Trophoblast cell (in vitro differentiated cells and primary cell): Measurements from ENCODE around the gene ITGB8.

Source experiments
- DNase-seq, 2 donors: peaks; one replicate each; pipeline ENCODE4 v3.0.0-alpha.2; 2016
- H2AFZ ChIP-seq: 2 replicates; pipeline ENCODE4 v1.6.1; 2013; ENCODE audit warnings: low read length, moderate library complexity, mild to moderate bottlenecking; ENCODE audit not compliant: insufficient read depth, poor library complexity
- H2AK5ac ChIP-seq: 2 replicates; pipeline ENCODE4 v1.6.1; 2013; ENCODE audit warnings: mild to moderate bottlenecking, low read length
- H2BK120ac ChIP-seq: 2 replicates; pipeline ENCODE4 v1.6.1; 2013; ENCODE audit warnings: low read length, mild to moderate bottlenecking, moderate library complexity; ENCODE audit not compliant: insufficient read depth, poor library complexity
- H2BK12ac ChIP-seq: 2 replicates; pipeline ENCODE4 v1.6.1; 2013; ENCODE audit warnings: mild to moderate bottlenecking, low read length, moderate library complexity
- H2BK5ac ChIP-seq: 2 replicates; pipeline ENCODE4 v1.6.1; 2013; ENCODE audit warnings: low read length, low read depth, moderate library complexity, mild to moderate bottlenecking; ENCODE audit not compliant: poor library complexity
- H3K14ac ChIP-seq: 2 replicates; pipeline ENCODE4 v1.6.1; 2013; ENCODE audit warnings: mild to moderate bottlenecking, low read length
- H3K18ac ChIP-seq: 2 replicates; pipeline ENCODE4 v1.6.1; 2013; ENCODE audit warnings: mild to moderate bottlenecking, low read length
- H3K23ac ChIP-seq: 2 replicates; pipeline ENCODE4 v1.6.1; 2013; ENCODE audit warnings: low read length
- H3K27ac ChIP-seq: 2 replicates; pipeline ENCODE4 v1.5.1; 2013; ENCODE audit warnings: low read depth, mild to moderate bottlenecking, inconsistent platforms, low read length, moderate library complexity
- H3K27me3 ChIP-seq: 2 replicates; pipeline ENCODE4 v1.6.1; 2013; ENCODE audit warnings: inconsistent platforms, mild to moderate bottlenecking, low read length, moderate library complexity; ENCODE audit not compliant: insufficient read depth
- H3K36me3 ChIP-seq, 2 experiments: 1 replicate in 1 of 2; 2 replicates in 1 of 2; pipeline ENCODE4 v1.6.1; 2013; ENCODE audit warnings: low read length in 2 of 2, mild to moderate bottlenecking in 2 of 2, moderate library complexity in 1 of 2; ENCODE audit not compliant: insufficient read depth in 2 of 2, control insufficient read depth in 1 of 2
- H3K4ac ChIP-seq: 2 replicates; pipeline ENCODE4 v1.6.1; 2013; ENCODE audit warnings: low read depth, mild to moderate bottlenecking, low read length, moderate library complexity
- H3K4me1 ChIP-seq, 2 experiments: 1 replicate in 1 of 2; 2 replicates in 1 of 2; pipeline ENCODE4 v1.6.1; 2013; ENCODE audit warnings: low read length in 2 of 2, mild to moderate bottlenecking in 2 of 2, moderate library complexity in 1 of 2; ENCODE audit not compliant: insufficient read depth in 2 of 2, control insufficient read depth in 1 of 2
- H3K4me2 ChIP-seq: 2 replicates; pipeline ENCODE4 v1.6.1; 2013; ENCODE audit warnings: inconsistent platforms, mild to moderate bottlenecking, low read length, moderate library complexity
- H3K4me3 ChIP-seq: 2 replicates; pipeline ENCODE4 v1.5.1; 2013; ENCODE audit warnings: mild to moderate bottlenecking, low read depth, low read length, inconsistent platforms
- H3K79me1 ChIP-seq: one replicate; pipeline ENCODE4 v1.6.1; 2013; ENCODE audit warnings: low read length
- H3K79me2 ChIP-seq: 2 replicates; pipeline ENCODE4 v1.6.1; 2013; ENCODE audit warnings: low read length, mild to moderate bottlenecking; ENCODE audit not compliant: control insufficient read depth, insufficient read depth, poor library complexity
- H3K9ac ChIP-seq: 2 replicates; pipeline ENCODE4 v1.6.1; 2013; ENCODE audit warnings: mild to moderate bottlenecking, low read length
- H3K9me3 ChIP-seq: 2 replicates; pipeline ENCODE4 v1.6.1; 2013; ENCODE audit warnings: low read depth, mild to moderate bottlenecking, control low read depth, inconsistent platforms, low read length; ENCODE audit not compliant: insufficient read depth
- H4K12ac ChIP-seq: 2 replicates; pipeline ENCODE4 v1.6.1; 2013; ENCODE audit warnings: low read depth, mild to moderate bottlenecking, low read length, moderate library complexity
- H4K8ac ChIP-seq: 2 replicates; pipeline ENCODE4 v1.6.1; 2013; ENCODE audit warnings: low read depth, mild to moderate bottlenecking, low read length, moderate library complexity
- H4K91ac ChIP-seq: one replicate; pipeline ENCODE4 v1.6.1; 2013; ENCODE audit warnings: low read depth, mild to moderate bottlenecking, low read length, moderate library complexity
- WGBS: extraction: QIAGEN DNeasy Blood & Tissue Kit; methylation state at CpG from one replicate; pipeline ENCODE4 v1.1.7; 2013; ENCODE audit warnings: missing lambda C conversion rate; ENCODE audit not compliant: insufficient read length, insufficient coverage; ENCODE audit errors: extremely low coverage; 5-methylcytosine and 5-hydroxymethylcytosine counted together

ITGB8 gene

DNA sequence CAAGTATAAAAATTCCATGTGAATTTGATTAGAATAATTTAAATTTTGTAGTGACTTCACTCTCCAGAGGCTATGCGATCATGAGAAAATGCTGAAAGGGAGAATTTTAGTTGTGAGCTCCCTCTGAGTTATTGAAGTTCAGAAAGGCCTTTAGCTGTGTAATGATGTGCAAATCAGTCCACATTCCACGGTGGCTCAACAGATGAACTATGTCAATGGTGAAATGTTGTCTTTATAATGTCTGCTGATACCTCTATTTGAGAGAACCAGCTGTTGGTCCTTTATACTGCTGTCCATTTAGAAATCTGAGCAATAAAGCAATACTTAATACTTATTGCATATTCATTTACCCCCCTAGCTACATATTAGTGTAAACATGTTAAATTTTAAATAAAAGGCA, 7.1 kb upstream of the ITGB8 start:
- H3K4me1 ChIP-seq: no peaks in the 10 kb centered on the region
- no peak overlapping the region for H4K91ac ChIP-seq
- no peak overlapping the region for H3K9ac ChIP-seq
- H3K9me3 ChIP-seq: no peaks in the 10 kb centered on the region
- no peaks in the 10 kb centered on the region for H3K27me3 ChIP-seq
- H2AK5ac ChIP-seq: no peak overlapping the region
- H3K4me2 ChIP-seq: no peak overlapping the region
- no peak overlapping the region for H4K12ac ChIP-seq
- no peak overlapping the region for H3K4me3 ChIP-seq
- no peak overlapping the region for H2BK120ac ChIP-seq
- no peak overlapping the region for H3K27ac ChIP-seq
- H3K14ac ChIP-seq: no peak overlapping the region
- DNase-seq: no peak
- no peak overlapping the region for H4K8ac ChIP-seq
- H3K79me1 ChIP-seq: no peaks in the 10 kb centered on the region
- H3K79me2 ChIP-seq: no peaks in the 10 kb centered on the region
- no peak overlapping the region for H3K18ac ChIP-seq
- H3K4ac ChIP-seq: no peak overlapping the region
- no peak overlapping the region for H2BK12ac ChIP-seq
- no peak overlapping the region for H3K23ac ChIP-seq
- H2AFZ ChIP-seq: no peak overlapping the region
- no CpG with 5 or more reads among the region's 2 CpGs for WGBS
- no peak overlapping the region for H2BK5ac ChIP-seq
- H3K36me3 ChIP-seq: no peaks in the 10 kb centered on the region

DNA sequence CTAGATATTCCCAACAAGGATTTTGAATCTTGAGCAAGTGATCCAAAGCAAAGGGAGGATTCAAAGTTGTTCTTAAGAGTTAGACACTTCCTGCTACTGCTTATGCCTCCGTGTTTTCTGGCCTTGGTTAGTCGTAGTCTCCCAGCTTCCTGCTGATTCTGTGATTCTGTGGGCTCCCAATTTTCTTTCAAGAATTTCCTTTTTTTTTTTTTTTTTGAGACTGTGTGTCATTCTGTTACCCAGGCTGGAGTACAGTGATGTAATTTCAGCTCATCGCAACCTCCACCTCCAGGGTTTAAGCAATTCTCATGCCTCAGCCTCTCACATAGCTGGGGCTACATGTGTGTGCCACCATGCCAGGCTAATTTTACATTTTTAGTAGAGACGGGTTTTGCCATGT, 4.4 kb upstream of the ITGB8 start:
- H3K23ac ChIP-seq: no peak overlapping the region
- H3K36me3 ChIP-seq: no peaks in the 10 kb centered on the region
- no peak overlapping the region for H4K8ac ChIP-seq
- H2BK12ac ChIP-seq: no peak overlapping the region
- H3K4ac ChIP-seq: no peak overlapping the region
- no peak overlapping the region for H3K9ac ChIP-seq
- H3K4me2 ChIP-seq: no peak overlapping the region
- no peak overlapping the region for H4K12ac ChIP-seq
- no peak overlapping the region for H4K91ac ChIP-seq
- no peaks in the 10 kb centered on the region for H3K9me3 ChIP-seq
- no peak overlapping the region for H3K18ac ChIP-seq
- H3K27ac ChIP-seq: no peak overlapping the region
- peaks cover 14% of the 10 kb centered on the region for H3K79me1 ChIP-seq
- no peak overlapping the region for H3K14ac ChIP-seq
- no peak overlapping the region for H2BK120ac ChIP-seq
- H3K4me3 ChIP-seq: no peak overlapping the region
- H3K4me1 ChIP-seq: peaks cover 2 to 8% of the 10 kb centered on the region in 2 experiments
- H3K79me2 ChIP-seq: peaks cover 6% of the 10 kb centered on the region
- WGBS: no CpG with 5 or more reads among the region's 4 CpGs
- no peak overlapping the region for H2BK5ac ChIP-seq
- no peak for DNase-seq
- H3K27me3 ChIP-seq: no peaks in the 10 kb centered on the region
- no peak overlapping the region for H2AK5ac ChIP-seq
- no peak overlapping the region for H2AFZ ChIP-seq

DNA sequence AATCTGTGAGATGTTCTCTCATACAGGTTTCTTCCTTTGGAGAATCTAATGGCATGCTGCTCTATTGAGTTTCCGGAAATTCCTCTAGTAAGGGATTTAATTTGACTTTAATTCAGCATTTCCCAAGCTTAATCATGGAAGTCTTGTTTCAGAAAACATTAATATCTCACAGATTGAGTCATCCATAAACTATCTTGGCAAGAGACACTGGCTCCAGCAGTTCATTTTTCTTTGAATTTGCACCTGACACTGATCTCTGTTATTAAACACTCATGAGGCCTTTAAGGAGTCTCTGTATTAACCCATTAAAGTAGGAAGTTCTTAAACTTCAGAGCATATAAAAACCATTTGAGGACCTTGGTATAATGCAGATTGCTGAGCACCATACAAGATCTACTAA, 3.6 kb upstream of the ITGB8 start:
- H2AFZ ChIP-seq: no peak overlapping the region
- no peak overlapping the region for H3K23ac ChIP-seq
- no peak overlapping the region for H3K18ac ChIP-seq
- H4K91ac ChIP-seq: no peak overlapping the region
- H2BK5ac ChIP-seq: no peak overlapping the region
- no peak overlapping the region for H3K4me2 ChIP-seq
- no peak overlapping the region for H4K12ac ChIP-seq
- DNase-seq: no peak
- peaks cover 18% of the 10 kb centered on the region for H3K79me1 ChIP-seq
- peaks cover 6% of the 10 kb centered on the region for H3K79me2 ChIP-seq
- no peak overlapping the region for H2BK12ac ChIP-seq
- H3K36me3 ChIP-seq: no peaks in the 10 kb centered on the region
- H3K9me3 ChIP-seq: no peaks in the 10 kb centered on the region
- no peak overlapping the region for H3K9ac ChIP-seq
- H3K4me3 ChIP-seq: no peak overlapping the region
- H2AK5ac ChIP-seq: no peak overlapping the region
- no peak overlapping the region for H3K4ac ChIP-seq
- H4K8ac ChIP-seq: no peak overlapping the region
- no peaks in the 10 kb centered on the region for H3K27me3 ChIP-seq
- no peak overlapping the region for H2BK120ac ChIP-seq
- peaks cover 2 to 10% of the 10 kb centered on the region in 2 experiments for H3K4me1 ChIP-seq
- no CpG with 5 or more reads among the region's 1 CpG for WGBS
- no peak overlapping the region for H3K27ac ChIP-seq
- no peak overlapping the region for H3K14ac ChIP-seq

DNA sequence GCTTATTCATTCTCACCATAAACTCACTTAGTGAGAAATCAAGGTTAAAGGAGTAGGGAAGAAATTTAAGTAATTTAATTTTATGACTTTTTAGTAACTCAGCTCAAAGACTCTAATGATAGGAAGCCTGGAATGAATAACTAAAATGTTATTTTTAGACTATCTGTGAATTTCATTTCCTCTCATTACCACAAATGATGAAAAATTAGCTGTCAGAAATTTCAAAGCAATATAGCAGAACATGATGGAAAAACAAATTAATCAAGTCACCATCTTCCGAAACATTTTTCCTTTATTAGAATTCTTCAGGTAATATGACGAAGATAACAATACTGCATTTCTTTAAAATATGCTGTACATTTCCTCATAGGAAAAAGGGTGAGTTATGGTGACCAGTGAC, 2.7 kb upstream of the ITGB8 start:
- Histone ChIP-seq H3K4me3 (no peak overlapping the region), H3K4me2 (no peak overlapping the region), H3K36me3 (no peaks in the 10 kb centered on the region), H3K9ac (no peak overlapping the region), H3K79me2 (peaks cover 6% of the 10 kb centered on the region), H3K27ac (no peak overlapping the region), H3K79me1 (peaks cover 18% of the 10 kb centered on the region), H3K9me3 (no peaks in the 10 kb centered on the region), H4K91ac (no peak overlapping the region), H2BK12ac (no peak overlapping the region), H3K4ac (no peak overlapping the region), H2AK5ac (no peak overlapping the region), H4K8ac (no peak overlapping the region), H4K12ac (no peak overlapping the region), H2AFZ (no peak overlapping the region), H3K4me1 (peaks cover 2 to 10% of the 10 kb centered on the region in 2 experiments), H2BK120ac (no peak overlapping the region), H3K14ac (no peak overlapping the region), H3K18ac (no peak overlapping the region), H3K23ac (no peak overlapping the region), H3K27me3 (no peaks in the 10 kb centered on the region), H2BK5ac (no peak overlapping the region)
- WGBS: no CpG with 5 or more reads among the region's 2 CpGs
- no peak for DNase-seq
